ENCODE results near the gene TMEM164. TPM values are rescaled to one million over a fixed set of nuclear protein-coding genes. Genes with fewer than 3 reads are reported as not detected.
A peak's percentile ranks its signal among the peaks of the same experiment; 100 is the strongest.

The TMEM164 gene
- total and polyA plus RNA-seq, 8 donors, result 7.3 to 21.3 (median 11.9) TPM

GRCh38 chrX:110216027-110216426, 213.1 kb downstream of the TMEM164 start:
- no peak for TF ChIP-seq CTCF (IDR thresholded peaks at IDR 0.05)
- ATAC-seq, result peak in 3 of 4 donors; percentile 50 to 71 (median 64)
- H3K4me1 ChIP-seq, result peaks cover 0 to 7% (median 0%) of the 10 kb centered on the region in 3 donors
- H3K27me3 ChIP-seq, result no peaks in the 10 kb centered on the region
- H3K4me3 ChIP-seq, result no peak overlapping the region
- no peak for DNase-seq
- WGBS, 2 donors, result 55 to 67% methylated on average over 4 of the region's 4 CpGs
- no peaks in the 10 kb centered on the region for H3K36me3 ChIP-seq
- H3K27ac ChIP-seq, result peak overlapping the region in 1 of 4 donors; percentile 1
- intact Hi-C loops (cut with DNase I), result no loop called here
- H3K9me3 ChIP-seq, result no peaks in the 10 kb centered on the region
- no peak for FAIRE-seq

GRCh38 chrX:110218591-110218990, 215.7 kb downstream of the TMEM164 start:
- intact Hi-C loops (cut with DNase I), result no loop called here
- peaks cover 0 to 7% (median 0%) of the 10 kb centered on the region in 3 donors for H3K4me1 ChIP-seq
- H3K4me3 ChIP-seq, result no peak overlapping the region
- no peaks in the 10 kb centered on the region for H3K9me3 ChIP-seq
- ATAC-seq, result no peak
- no peak for FAIRE-seq
- no peak for TF ChIP-seq CTCF (IDR thresholded peaks at IDR 0.05)
- 51 to 93% methylated on average over 2 of the region's 2 CpGs for WGBS, 2 donors
- H3K27me3 ChIP-seq, result no peaks in the 10 kb centered on the region
- no peak for DNase-seq
- H3K36me3 ChIP-seq, result no peaks in the 10 kb centered on the region
- no peak overlapping the region for H3K27ac ChIP-seq

GRCh38 chrX:110219920-110220319, 217.0 kb downstream of the TMEM164 start:
- no peaks in the 10 kb centered on the region for H3K9me3 ChIP-seq
- 25 to 34% methylated on average over 1 of the region's 1 CpG for WGBS, 2 donors
- H3K27me3 ChIP-seq, result no peaks in the 10 kb centered on the region
- ATAC-seq, result no peak
- H3K36me3 ChIP-seq, result no peaks in the 10 kb centered on the region
- FAIRE-seq, result no peak
- DNase-seq, result no peak
- TF ChIP-seq CTCF (IDR thresholded peaks at IDR 0.05), result no peak
- intact Hi-C loops (cut with DNase I), result no loop called here
- no peak overlapping the region for H3K4me3 ChIP-seq
- no peak overlapping the region for H3K27ac ChIP-seq
- H3K4me1 ChIP-seq, result peaks cover 0 to 7% (median 0%) of the 10 kb centered on the region in 3 donors

GRCh38 chrX:110222497-110223257, 219.8 kb downstream of the TMEM164 start:
- no peaks in the 10 kb centered on the region for H3K9me3 ChIP-seq
- no peak overlapping the region for H3K4me3 ChIP-seq
- no peak overlapping the region for H3K27ac ChIP-seq
- WGBS, 2 donors, result 97 to 100% methylated on average over 1 of the region's 2 CpGs
- DNase-seq (no peak), ATAC-seq (no peak), FAIRE-seq (peak; percentile 34)
- H3K36me3 ChIP-seq, result no peaks in the 10 kb centered on the region
- no peaks in the 10 kb centered on the region for H3K27me3 ChIP-seq
- intact Hi-C loops (cut with DNase I), result no loop called here
- TF ChIP-seq CTCF (IDR thresholded peaks at IDR 0.05), result no peak
- no peaks in the 10 kb centered on the region for H3K4me1 ChIP-seq

- 50 to 83% methylated on average over 3 of the region's 3 CpGs for WGBS, 2 donors
These were observed 222.2 kb downstream of the TMEM164 start for GRCh38 chrX:110224926-110225617.

More at GRCh38 chrX:110224926-110225617, 222.2 kb downstream of the TMEM164 start:
- Histone ChIP-seq H3K27me3 (peaks cover 0 to 3% (median 0%) of the 10 kb centered on the region in 4 donors), H3K9me3 (no peaks in the 10 kb centered on the region), H3K4me1 (no peaks in the 10 kb centered on the region), H3K27ac (no peak overlapping the region), H3K4me3 (no peak overlapping the region), H3K36me3 (no peaks in the 10 kb centered on the region)
- intact Hi-C loops (cut with DNase I), result no loop called here
- DNase-seq, result no peak
- FAIRE-seq, result no peak
- TF ChIP-seq CTCF (IDR thresholded peaks at IDR 0.05), result no peak
- ATAC-seq, result no peak

All from pancreas (tissue), 10 donors.